Measurements from ENCODE around the gene DDX56. TPM values are rescaled to one million over a fixed set of nuclear protein-coding genes. Genes with fewer than 3 reads are reported as not detected.

The DDX56 gene
- total RNA-seq, 1 donor from 2014 or later: 71.6 TPM

- peaks cover 20% of the 10 kb centered on the region for H3K4me1 Mint-ChIP-seq (ENCODE audit: unreplicated experiment)
- H3K4me3 Mint-ChIP-seq (ENCODE audit: unreplicated experiment): peak overlapping the region; percentile 98
- DNase-seq (ENCODE audit: low spot score): no peak
- no peaks in the 10 kb centered on the region for H3K9me3 Mint-ChIP-seq (ENCODE audit: unreplicated experiment)
- H3K27me3 Mint-ChIP-seq (ENCODE audit: unreplicated experiment): peaks cover 2% of the 10 kb centered on the region
- peaks cover 35% of the 10 kb centered on the region for H3K36me3 Mint-ChIP-seq (ENCODE audit: low read depth, unreplicated experiment)
- no peak for TF ChIP-seq CTCF (IDR thresholded peaks at IDR 0.05; ENCODE audit: unreplicated experiment)
- peak overlapping the region; percentile 55 for H3K27ac Mint-ChIP-seq (ENCODE audit: unreplicated experiment)
These were observed 672 bp upstream of the DDX56 start for GRCh38 chr7:44574287-44574872.

- TF ChIP-seq CTCF (IDR thresholded peaks at IDR 0.05; ENCODE audit: unreplicated experiment): no peak
- DNase-seq (ENCODE audit: low spot score): no peak
- H3K4me1 Mint-ChIP-seq (ENCODE audit: unreplicated experiment): peaks cover 20% of the 10 kb centered on the region
These were observed 937 bp downstream of the DDX56 start for GRCh38 chr7:44572771-44573170.

GRCh38 chr7:44569959-44570358 lies 3.7 kb downstream of the DDX56 start:
- peaks cover 50% of the 10 kb centered on the region for H3K36me3 Mint-ChIP-seq (ENCODE audit: low read depth, unreplicated experiment)
- no peak for TF ChIP-seq CTCF (IDR thresholded peaks at IDR 0.05; ENCODE audit: unreplicated experiment)
- H3K4me3 Mint-ChIP-seq (ENCODE audit: unreplicated experiment): peak overlapping the region; percentile 65

More at GRCh38 chr7:44572771-44573170, 937 bp downstream of the DDX56 start:
- peak overlapping the region; percentile 98 for H3K4me3 Mint-ChIP-seq (ENCODE audit: unreplicated experiment)
- H3K9me3 Mint-ChIP-seq (ENCODE audit: unreplicated experiment): no peaks in the 10 kb centered on the region
- peaks cover 4% of the 10 kb centered on the region for H3K27me3 Mint-ChIP-seq (ENCODE audit: unreplicated experiment)
- H3K27ac Mint-ChIP-seq (ENCODE audit: unreplicated experiment): peak overlapping the region; percentile 88
- peaks cover 42% of the 10 kb centered on the region for H3K36me3 Mint-ChIP-seq (ENCODE audit: low read depth, unreplicated experiment)

GRCh38 chr7:44568771-44569560 lies 4.7 kb downstream of the DDX56 start:
- no peaks in the 10 kb centered on the region for H3K9me3 Mint-ChIP-seq (ENCODE audit: unreplicated experiment)
- no peak for TF ChIP-seq CTCF (IDR thresholded peaks at IDR 0.05; ENCODE audit: unreplicated experiment)
- H3K4me1 Mint-ChIP-seq (ENCODE audit: unreplicated experiment): peaks cover 14% of the 10 kb centered on the region
- H3K27me3 Mint-ChIP-seq (ENCODE audit: unreplicated experiment): peaks cover 9% of the 10 kb centered on the region
- H3K4me3 Mint-ChIP-seq (ENCODE audit: unreplicated experiment): no peak overlapping the region
- H3K27ac Mint-ChIP-seq (ENCODE audit: unreplicated experiment): no peak overlapping the region
- H3K36me3 Mint-ChIP-seq (ENCODE audit: low read depth, unreplicated experiment): peaks cover 50% of the 10 kb centered on the region
- no peak for DNase-seq (ENCODE audit: low spot score)

More at GRCh38 chr7:44569959-44570358, 3.7 kb downstream of the DDX56 start:
- no peak for DNase-seq (ENCODE audit: low spot score)
- H3K9me3 Mint-ChIP-seq (ENCODE audit: unreplicated experiment): no peaks in the 10 kb centered on the region
- H3K27me3 Mint-ChIP-seq (ENCODE audit: unreplicated experiment): peaks cover 7% of the 10 kb centered on the region
- H3K4me1 Mint-ChIP-seq (ENCODE audit: unreplicated experiment): peaks cover 20% of the 10 kb centered on the region
- H3K27ac Mint-ChIP-seq (ENCODE audit: unreplicated experiment): peak overlapping the region; percentile 30

GRCh38 chr7:44567884-44568283 lies 5.8 kb downstream of the DDX56 start:
- Mint-ChIP-seq H3K36me3 (ENCODE audit: low read depth, unreplicated experiment) (peaks cover 45% of the 10 kb centered on the region), H3K27ac (ENCODE audit: unreplicated experiment) (no peak overlapping the region), H3K27me3 (ENCODE audit: unreplicated experiment) (peaks cover 13% of the 10 kb centered on the region), H3K4me1 (ENCODE audit: unreplicated experiment) (peaks cover 7% of the 10 kb centered on the region), H3K4me3 (ENCODE audit: unreplicated experiment) (no peak overlapping the region), H3K9me3 (ENCODE audit: unreplicated experiment) (no peaks in the 10 kb centered on the region)
- no peak for DNase-seq (ENCODE audit: low spot score)
- no peak for TF ChIP-seq CTCF (IDR thresholded peaks at IDR 0.05; ENCODE audit: unreplicated experiment)

Measured in endothelial cell (in vitro differentiated cells).